H54 (cell line): ENCODE measurements around the gene UGGT1.

Experiments
- DNase-seq: peaks from one replicate; pipeline ENCODE4 v3.0.0; 2011; ENCODE audit warnings: low spot score, mixed read lengths; ENCODE audit not compliant: insufficient read length
- FAIRE-seq: peaks from 3 replicates; lab custom pipeline; 2011; peaks lifted over from hg19 to GRCh38; lab: Jason Lieb, UNC
- POLR2A ChIP-seq: IDR thresholded peaks from 2 replicates; pipeline ENCODE4 v1.6.1; 2011; ENCODE audit warnings: low read depth, mild to moderate bottlenecking, low read length

Gene UGGT1

GRCh38 chr2:128090575-128090944 is 440 bp upstream of the UGGT1 start:
- FAIRE-seq, result no peak
- DNase-seq, result no peak
- no peak for TF ChIP-seq POLR2A

GRCh38 chr2:128091726-128092080 is 703 bp downstream of the UGGT1 start:
- TF ChIP-seq POLR2A, result no peak
- no peak for FAIRE-seq
- DNase-seq, result no peak

GRCh38 chr2:128092656-128093055 is 1.7 kb downstream of the UGGT1 start:
- no peak for TF ChIP-seq POLR2A
- FAIRE-seq (no peak), DNase-seq (no peak)

- no peak for FAIRE-seq
Observed at GRCh38 chr2:128093762-128094161, 2.8 kb downstream of the UGGT1 start.

GRCh38 chr2:128095201-128095600 is 4.2 kb downstream of the UGGT1 start:
- no peak for TF ChIP-seq POLR2A
- DNase-seq, result no peak
- FAIRE-seq, result no peak

More at GRCh38 chr2:128093762-128094161, 2.8 kb downstream of the UGGT1 start:
- TF ChIP-seq POLR2A, result no peak
- no peak for DNase-seq

GRCh38 chr2:128103407-128103806 is 12.4 kb downstream of the UGGT1 start:
- FAIRE-seq (no peak), DNase-seq (no peak)
- no peak for TF ChIP-seq POLR2A

- no peak for FAIRE-seq
- TF ChIP-seq POLR2A, result no peak
- DNase-seq, result no peak
Observed at GRCh38 chr2:128105072-128105471, 14.1 kb downstream of the UGGT1 start.

GRCh38 chr2:128108166-128108565 is 17.2 kb downstream of the UGGT1 start:
- no peak for TF ChIP-seq POLR2A
- no peak for DNase-seq
- no peak for FAIRE-seq

GRCh38 chr2:128109243-128109642 is 18.2 kb downstream of the UGGT1 start:
- DNase-seq (no peak), FAIRE-seq (no peak)
- no peak for TF ChIP-seq POLR2A

- DNase-seq, result no peak
- FAIRE-seq, result no peak
- no peak for TF ChIP-seq POLR2A
Observed at GRCh38 chr2:128115921-128116623, 25.1 kb downstream of the UGGT1 start.

GRCh38 chr2:128134573-128134972 is 43.6 kb downstream of the UGGT1 start:
- DNase-seq, result no peak
- TF ChIP-seq POLR2A, result no peak
- no peak for FAIRE-seq

GRCh38 chr2:128137094-128137616 is 46.2 kb downstream of the UGGT1 start:
- DNase-seq (no peak), FAIRE-seq (no peak)
- TF ChIP-seq POLR2A, result no peak

- DNase-seq, result no peak
- no peak for FAIRE-seq
- TF ChIP-seq POLR2A, result no peak
Observed at GRCh38 chr2:128139624-128140023, 48.6 kb downstream of the UGGT1 start.

GRCh38 chr2:128145651-128146050 is 54.7 kb downstream of the UGGT1 start:
- no peak for FAIRE-seq
- TF ChIP-seq POLR2A, result no peak
- DNase-seq, result no peak

- no peak for TF ChIP-seq POLR2A
- FAIRE-seq (no peak), DNase-seq (no peak)
Observed at GRCh38 chr2:128153786-128154185, 62.8 kb downstream of the UGGT1 start.

GRCh38 chr2:128154225-128154624 is 63.2 kb downstream of the UGGT1 start:
- TF ChIP-seq POLR2A, result no peak
- no peak for FAIRE-seq
- DNase-seq, result no peak
